Measurements from ENCODE around the gene TMEM184A. TPM values are rescaled to one million over a fixed set of nuclear protein-coding genes. Genes with fewer than 3 reads are reported as not detected.

The TMEM184A gene
- total and polyA plus RNA-seq, 2 donors (not counting 3 experiments of a cell fraction or from before 2014, with no cell fraction given): 0.48 TPM; not detected in 1

GRCh38 chr7:1549357-1550004 lies 6.5 kb downstream of the TMEM184A start:
- intact Hi-C loops (cut with micrococcal nuclease) (no loop called here), dilution Hi-C loops (cut with MboI; ENCODE audit: extremely low pct_ligation_motif_present, low sequenced_read_pairs) (no loop called here)
- POLR2A ChIA-PET: no interaction called here
- Histone ChIP-seq H4K20me1 (replicated peaks; ENCODE audit: control insufficient read depth, extremely low read depth, insufficient read depth, low read length) (no peaks in the 10 kb centered on the region), H3K79me2 (ENCODE audit: control insufficient read depth, insufficient read depth, low read length) (no peaks in the 10 kb centered on the region), H3K4me1 (ENCODE audit: control insufficient read depth, extremely low read depth, insufficient read depth, low read length) (no peaks in the 10 kb centered on the region), H3K9ac (replicated peaks; ENCODE audit: extremely low read depth, insufficient read depth, low read length) (no peak overlapping the region), H3K4me3 (replicated peaks in 1 of 3; ENCODE audit: insufficient read depth in 1 of 3, low read depth in 1 of 3, low read length in 3 of 3) (no peak overlapping the region), H3K27ac (ENCODE audit: insufficient read depth, low read depth, low read length) (no peak overlapping the region), H3K4me2 (ENCODE audit: insufficient read depth, low read length) (no peak overlapping the region), H3K36me3 (ENCODE audit: control insufficient read depth in 2 of 2, extremely low read depth in 1 of 2, insufficient read depth in 2 of 2, low read length in 2 of 2) (no peaks in the 10 kb centered on the region), H3K27me3 (ENCODE audit: control insufficient read depth in 2 of 2, insufficient read depth in 2 of 2, low read length in 2 of 2) (no peaks in the 10 kb centered on the region), H3K9me1 (replicated peaks; ENCODE audit: control insufficient read depth, extremely low read depth, insufficient read depth, low read length) (no peaks in the 10 kb centered on the region), H3K9me3 (replicated peaks; ENCODE audit: control insufficient read depth, insufficient read depth, low read length) (no peaks in the 10 kb centered on the region), H2AFZ (ENCODE audit: low read depth, low read length) (no peak overlapping the region)
- DNase-seq (ENCODE audit: low read depth, low spot score) (no peak), FAIRE-seq (no peak)
- CTCF ChIA-PET: interaction anchor here (0.6 kb wide), 1 partner anchor 13 kb away, joined by 4 read pairs; no protein-coding TSS in a partner anchor
- BruUV-seq (replicated peaks): no TSS peak
- TF ChIP-seq CTCF (IDR thresholded peaks at IDR 0.05; ENCODE audit: extremely low read depth in 1 of 2, insufficient read depth in 1 of 2, low read depth in 1 of 2, low read length in 2 of 2): no peak
- no peak for TF ChIP-seq MYC (IDR thresholded peaks at IDR 0.05; ENCODE audit: low read depth, low read length)
- TF ChIP-seq JUN (IDR thresholded peaks at IDR 0.05; ENCODE audit: borderline replicate concordance, insufficient read depth, insufficient read length, low read depth): no peak
- TF ChIP-seq POLR2AphosphoS5 (IDR thresholded peaks at IDR 0.05; ENCODE audit: insufficient read depth, low read depth, low read length): no peak
- TF ChIP-seq FOS (IDR thresholded peaks at IDR 0.05; ENCODE audit: borderline replicate concordance, insufficient read depth, low read length): no peak
- TF ChIP-seq EZH2 (IDR thresholded peaks at IDR 0.05; ENCODE audit: borderline replicate concordance, low read depth, low read length, severe bottlenecking): no peak
- no peak for TF ChIP-seq POLR2A (IDR thresholded peaks at IDR 0.05; ENCODE audit: low read depth, low read length)
- TF ChIP-seq MAX (IDR thresholded peaks at IDR 0.05; ENCODE audit: insufficient read depth, insufficient read length): no peak
- TF ChIP-seq GATA2 (IDR thresholded peaks at IDR 0.05; ENCODE audit: insufficient read depth, insufficient read length, low read depth, low read length): no peak

Measured in endothelial cell of umbilical vein (primary cell).